K562 (cell line): ENCODE results near the gene KLF4. TPM values are rescaled to one million over a fixed set of nuclear protein-coding genes. Genes with fewer than 3 reads are reported as not detected.

Experiments used
- ATAC-seq: fragments of 200-7000 bp; cut with Tn5 transposase; 3 replicates; pipeline ENCODE4 v1.9.1; 2020; ENCODE audit warnings: moderate library complexity
- BruUV-seq: library from RNA; stranded (reverse); fragments of 400-500 nt; replicated peaks from 2 replicates; lab custom pipeline; 2021; lab: Mats Ljungman, UMichigan
- CTCF ChIA-PET: fragments of 300-600 bp; formaldehyde crosslinking; extraction: SDS; loops from one replicate; lab custom pipeline; 2021; ENCODE audit warnings: low intra/inter-chr PET ratio; lab: Yijun Ruan, JAX
- POLR2A ChIA-PET: fragments of 300-600, 350-650 bp; sonication (Branson Sonifier 250); formaldehyde crosslinking; extraction: SDS; loops from one replicate; lab custom pipeline; 2021; ENCODE audit warnings: antibody characterized with exemption, inconsistent platforms; lab: Yijun Ruan, JAX
- DNase-seq, 4 experiments: peaks; one replicate each; pipeline versions ENCODE4 v3.0.0 to v3.0.0-alpha.2; 2011 to 2018; ENCODE audit warnings: low spot score in 3 of 4, mixed read lengths in 3 of 4; ENCODE audit errors: extremely low read depth in 1 of 4
- FAIRE-seq: peaks from 2 replicates; lab custom pipeline; 2011; peaks lifted over from hg19 to GRCh38; lab: Jason Lieb, UNC
- H2AFZ ChIP-seq: 2 replicates; pipeline ENCODE4 v1.6.0; 2011; ENCODE audit warnings: low read depth, low read length, control low read depth, inconsistent platforms
- H3K27ac ChIP-seq: fragments of 200-600 bp; 3 replicates; pipeline ENCODE4 v1.8.0; 2011; ENCODE audit warnings: low read depth, mild to moderate bottlenecking, control low read depth, inconsistent platforms, low read length, moderate library complexity, mixed read lengths; ENCODE audit errors: extremely low read depth
- H3K27me3 ChIP-seq, 2 experiments: fragments of 300-600 bp in 1 of 2; 2 replicates in 1 of 2; 3 replicates in 1 of 2; pipeline versions ENCODE4 v1.6.0 to v1.8.0; 2011; ENCODE audit warnings: inconsistent platforms in 2 of 2, low read length in 2 of 2, mild to moderate bottlenecking in 1 of 2, mixed read lengths in 1 of 2, moderate library complexity in 1 of 2; ENCODE audit not compliant: control insufficient read depth in 2 of 2, insufficient read depth in 2 of 2
- H3K36me3 ChIP-seq: fragments of 300-600 bp; 3 replicates; pipeline ENCODE4 v1.8.0; 2011; ENCODE audit warnings: mild to moderate bottlenecking, low read length, inconsistent platforms; ENCODE audit not compliant: control insufficient read depth, insufficient read depth
- H3K4me1 ChIP-seq, 2 experiments: fragments of 200-600 bp in 1 of 2; replicated peaks in 1 of 2; 2 replicates in 1 of 2; 3 replicates in 1 of 2; pipeline versions ENCODE4 v1.5.1 to v1.8.0; 2011; ENCODE audit warnings: inconsistent platforms in 2 of 2, low read length in 2 of 2, mild to moderate bottlenecking in 1 of 2, mixed read lengths in 1 of 2, moderate library complexity in 1 of 2; ENCODE audit not compliant: control insufficient read depth in 2 of 2, insufficient read depth in 2 of 2
- H3K4me2 ChIP-seq: 2 replicates; pipeline ENCODE4 v1.6.1; 2011; ENCODE audit warnings: low read length, control low read depth, inconsistent platforms, mixed read lengths; ENCODE audit not compliant: insufficient read depth
- H3K4me3 ChIP-seq: fragments of 200-600 bp; sonication (generic), shearing (Covaris generic); 2 replicates; pipeline ENCODE4 v1.5.1; 2016; ENCODE audit warnings: control low read depth, inconsistent platforms
- H3K79me2 ChIP-seq: fragments of 200-600 bp; 3 replicates; pipeline ENCODE4 v1.8.0; 2011; ENCODE audit warnings: low read length, inconsistent platforms; ENCODE audit not compliant: control insufficient read depth, insufficient read depth
- H3K9ac ChIP-seq, 2 experiments: 2 replicates each; pipeline versions ENCODE4 v1.6.0 to v1.6.1; 2011; ENCODE audit warnings: low read depth in 2 of 2, low read length in 2 of 2, control low read depth in 1 of 2, inconsistent platforms in 1 of 2, mild to moderate bottlenecking in 1 of 2, mixed read lengths in 1 of 2; ENCODE audit not compliant: insufficient read depth in 1 of 2
- H3K9me1 ChIP-seq: one replicate; pipeline ENCODE4 v1.6.0; 2011; ENCODE audit warnings: inconsistent platforms, mild to moderate bottlenecking, low read length, moderate library complexity; ENCODE audit not compliant: control insufficient read depth, insufficient read depth
- H3K9me3 ChIP-seq: replicated peaks from 2 replicates; pipeline ENCODE4 v1.5.1; 2011; ENCODE audit warnings: low read depth, low read length, inconsistent platforms; ENCODE audit not compliant: control insufficient read depth, insufficient read depth
- H4K20me1 ChIP-seq: replicated peaks from 2 replicates; pipeline ENCODE4 v1.6.1; 2011; ENCODE audit warnings: low read length, inconsistent platforms, mixed read lengths; ENCODE audit not compliant: control insufficient read depth, insufficient read depth
- EP400 ChIP-seq: fragments of 450-650 bp; IDR thresholded peaks from 2 replicates; pipeline ENCODE4 v1.6.1; 2017; ENCODE audit warnings: antibody characterized with exemption, mild to moderate bottlenecking, moderate library complexity
- HMGN3 ChIP-seq: IDR thresholded peaks from 2 replicates; pipeline ENCODE4 v1.6.1; 2011; ENCODE audit warnings: borderline replicate concordance, low read depth, mild to moderate bottlenecking, mixed read lengths, low read length; ENCODE audit not compliant: insufficient read length; ENCODE audit errors: extremely low read depth
- HNRNPL ChIP-seq: fragments of 200-400 bp; formaldehyde crosslinking; IDR thresholded peaks from 2 replicates; pipeline ENCODE4 v1.6.1; 2017; ENCODE audit warnings: low read depth, mild to moderate bottlenecking, low read length
- PCBP1 ChIP-seq: fragments of 200-400 bp; formaldehyde crosslinking; IDR thresholded peaks from 2 replicates; pipeline ENCODE4 v1.6.1; 2018; ENCODE audit warnings: mild to moderate bottlenecking, low read depth, low read length; ENCODE audit not compliant: poor library complexity, severe bottlenecking
- RAD51 ChIP-seq: fragments of 450-650 bp; IDR thresholded peaks from 2 replicates; pipeline ENCODE4 v1.7.1; 2016; ENCODE audit warnings: low read depth, mild to moderate bottlenecking, borderline replicate concordance
- RHOXF2B ChIP-seq: fragments of 250-450 bp; sonication (Bioruptor Pico); conservative IDR thresholded peaks from 2 replicates; pipeline ENCODE4 v1.5.1; 2021
- SETDB1 ChIP-seq: IDR thresholded peaks from one replicate; pipeline ENCODE4 v1.6.1; 2012; ENCODE audit warnings: low read length, control low read depth, inconsistent platforms
- TSC22D4 ChIP-seq: fragments of 450-650 bp; IDR thresholded peaks from 2 replicates; pipeline ENCODE4 v1.6.1; 2016; ENCODE audit warnings: missing genetic modification characterization, missing biosample characterization, control low read depth
- U2AF1 ChIP-seq: fragments of 200-400 bp; formaldehyde crosslinking; optimal IDR thresholded peaks from 2 replicates; pipeline ENCODE3; 2017; ENCODE audit warnings: mild to moderate bottlenecking, low read depth, low read length, moderate library complexity
- ZBTB17 ChIP-seq: fragments of 450-650 bp; formaldehyde crosslinking; IDR thresholded peaks from 2 replicates; pipeline ENCODE4 v1.4.0; 2020; ENCODE audit warnings: mild to moderate bottlenecking
- ZNF175 ChIP-seq: fragments of 200-800 bp; sonication (Bioruptor generic); IDR thresholded peaks from 2 replicates; pipeline ENCODE4 v1.6.1; 2016; ENCODE audit warnings: low read depth, mild to moderate bottlenecking, missing genetic modification characterization, missing compliant biosample characterization
- WGBS: fragments of 100-300 bp; shearing (Covaris generic); methylation state at CpG from one replicate; pipeline ENCODE4 v1.1.6; 2016; ENCODE audit warnings: low coverage, mixed read lengths; ENCODE audit not compliant: insufficient coverage; ENCODE audit errors: missing lambda C conversion rate; 5-methylcytosine and 5-hydroxymethylcytosine counted together
- in situ Hi-C: fragments of 300-500 bp; cut with MboI; formaldehyde crosslinking; loops from 4 replicates; pipeline ENCODE4 v1.15.0; 2018; ENCODE audit warnings: inconsistent platforms, mixed read lengths
- intact Hi-C: fragments of 100-400 bp; cut with micrococcal nuclease; formaldehyde crosslinking; loops from 2 replicates; pipeline ENCODE4 v1.14.2; 2022
- polyA plus RNA-seq, 8 experiments: library from polyadenylated mRNA; depleted of rRNA in 4 of 8; stranded (reverse) in 5 of 8; unstranded in 3 of 8; fragments of >200 nt; fragmentation: Nextera tagmentation in 2 of 8; fragmentation: Illumina TruSeq in 1 of 8; extraction: Ambion mirVana in 2 of 8; extraction: Trizol in 1 of 8; gene quantifications; 2 replicates each; pipeline versions ENCODE4 v1.2.1 to v1.2.3, GENCODE V29; 2011 to 2014; ENCODE audit warnings: inconsistent platforms in 1 of 8, missing spikeins in 1 of 8
- total RNA-seq, 7 experiments: library from RNA; depleted of rRNA in 6 of 7; stranded (reverse); fragments of >200 nt in 6 of 7; fragmentation: Illumina TruSeq in 2 of 7; extraction: Trizol in 2 of 7; gene quantifications; 2 replicates each; pipeline versions ENCODE4 v1.2.1 to v1.2.3, GENCODE V29; 2011 to 2021; ENCODE audit warnings: low replicate concordance in 1 of 7
- TF ChIP-seq, protein P1 (sequence below): fragments of 250-450 bp; sonication (Bioruptor Pico); IDR thresholded peaks from 2 replicates; pipeline ENCODE4 v1.8.0; 2021; ENCODE audit warnings: borderline replicate concordance, mild to moderate bottlenecking, moderate library complexity; ENCODE audit not compliant: poor library complexity, severe bottlenecking
- TF ChIP-seq, protein P2 (sequence below), 2 experiments: fragments of 450-650 bp in 1 of 2; sonication (generic) in 1 of 2; formaldehyde crosslinking in 1 of 2; IDR thresholded peaks; 2 replicates each; pipeline versions ENCODE4 v1.7.1 to v1.9.0; 2016 to 2022; ENCODE audit warnings: inconsistent platforms in 1 of 2, mild to moderate bottlenecking in 1 of 2, missing genetic modification reagents in 1 of 2

Gene KLF4
- total and polyA plus RNA-seq, 9 of the 15 experiments (the other 6 are each of a cell fraction or from before 2014, with no cell fraction given): 0.04 to 0.95 (median 0.22) TPM

DNA sequence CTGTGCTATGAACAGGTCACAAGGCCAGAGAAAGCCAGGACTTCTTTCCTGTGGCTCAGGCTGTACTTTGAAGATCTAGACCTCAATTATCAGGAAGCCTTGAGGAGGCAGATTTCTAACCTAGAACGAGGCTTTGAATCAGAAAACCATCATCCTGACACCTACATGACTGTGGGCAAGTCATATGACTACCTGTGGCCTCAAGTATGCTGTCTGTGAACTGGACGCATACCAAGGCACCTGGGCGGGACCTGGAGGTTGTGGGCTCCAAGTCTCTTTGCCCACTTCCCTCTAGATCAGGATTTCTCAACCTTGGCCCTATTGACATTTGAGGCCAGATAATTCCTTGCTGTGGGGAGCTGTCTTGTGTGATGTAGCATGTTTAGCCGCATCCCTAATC lies 42.5 kb downstream of the KLF4 start:
- Histone ChIP-seq H2AFZ (no peak overlapping the region), H3K36me3 (no peaks in the 10 kb centered on the region), H3K9me3 (no peaks in the 10 kb centered on the region), H3K4me3 (no peak overlapping the region), H3K4me1 (no peaks in the 10 kb centered on the region), H3K9me1 (no peaks in the 10 kb centered on the region), H4K20me1 (no peaks in the 10 kb centered on the region; the same call in 1 of the 2 replicates), H3K9ac (no peak overlapping the region), H3K4me2 (no peak overlapping the region), H3K27ac (no peak overlapping the region), H3K27me3 (peaks cover 3 to 23% of the 10 kb centered on the region in 2 experiments; a peak in 4 of 5 replicates), H3K79me2 (no peaks in the 10 kb centered on the region)
- in situ Hi-C loops: no loop called here
- ChIA-PET POLR2A (no interaction called here), CTCF (no interaction called here)
- BruUV-seq: no TSS peak
- 0% methylated on average over 4 of the region's 4 CpGs for WGBS
- DNase-seq (no peak), FAIRE-seq (no peak), ATAC-seq (no peak)
- intact Hi-C loops: no loop called here
- no peak for TF ChIP-seq HNRNPL
- no peak for TF ChIP-seq ZNF175 (CRISPR knock-in tag)
- TF ChIP-seq U2AF1: no peak
- no peak for TF ChIP-seq ZBTB17 (CRISPR knock-in tag)
- TF ChIP-seq, protein P1, sequence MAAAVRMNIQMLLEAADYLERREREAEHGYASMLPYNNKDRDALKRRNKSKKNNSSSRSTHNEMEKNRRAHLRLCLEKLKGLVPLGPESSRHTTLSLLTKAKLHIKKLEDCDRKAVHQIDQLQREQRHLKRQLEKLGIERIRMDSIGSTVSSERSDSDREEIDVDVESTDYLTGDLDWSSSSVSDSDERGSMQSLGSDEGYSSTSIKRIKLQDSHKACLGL (CRISPR knock-in tag): no peak
- TF ChIP-seq PCBP1: no peak
- no peak for TF ChIP-seq RHOXF2B (CRISPR knock-in tag)
- no peak for TF ChIP-seq TSC22D4 (tag)
- TF ChIP-seq EP400: no peak
- TF ChIP-seq, protein P2, sequence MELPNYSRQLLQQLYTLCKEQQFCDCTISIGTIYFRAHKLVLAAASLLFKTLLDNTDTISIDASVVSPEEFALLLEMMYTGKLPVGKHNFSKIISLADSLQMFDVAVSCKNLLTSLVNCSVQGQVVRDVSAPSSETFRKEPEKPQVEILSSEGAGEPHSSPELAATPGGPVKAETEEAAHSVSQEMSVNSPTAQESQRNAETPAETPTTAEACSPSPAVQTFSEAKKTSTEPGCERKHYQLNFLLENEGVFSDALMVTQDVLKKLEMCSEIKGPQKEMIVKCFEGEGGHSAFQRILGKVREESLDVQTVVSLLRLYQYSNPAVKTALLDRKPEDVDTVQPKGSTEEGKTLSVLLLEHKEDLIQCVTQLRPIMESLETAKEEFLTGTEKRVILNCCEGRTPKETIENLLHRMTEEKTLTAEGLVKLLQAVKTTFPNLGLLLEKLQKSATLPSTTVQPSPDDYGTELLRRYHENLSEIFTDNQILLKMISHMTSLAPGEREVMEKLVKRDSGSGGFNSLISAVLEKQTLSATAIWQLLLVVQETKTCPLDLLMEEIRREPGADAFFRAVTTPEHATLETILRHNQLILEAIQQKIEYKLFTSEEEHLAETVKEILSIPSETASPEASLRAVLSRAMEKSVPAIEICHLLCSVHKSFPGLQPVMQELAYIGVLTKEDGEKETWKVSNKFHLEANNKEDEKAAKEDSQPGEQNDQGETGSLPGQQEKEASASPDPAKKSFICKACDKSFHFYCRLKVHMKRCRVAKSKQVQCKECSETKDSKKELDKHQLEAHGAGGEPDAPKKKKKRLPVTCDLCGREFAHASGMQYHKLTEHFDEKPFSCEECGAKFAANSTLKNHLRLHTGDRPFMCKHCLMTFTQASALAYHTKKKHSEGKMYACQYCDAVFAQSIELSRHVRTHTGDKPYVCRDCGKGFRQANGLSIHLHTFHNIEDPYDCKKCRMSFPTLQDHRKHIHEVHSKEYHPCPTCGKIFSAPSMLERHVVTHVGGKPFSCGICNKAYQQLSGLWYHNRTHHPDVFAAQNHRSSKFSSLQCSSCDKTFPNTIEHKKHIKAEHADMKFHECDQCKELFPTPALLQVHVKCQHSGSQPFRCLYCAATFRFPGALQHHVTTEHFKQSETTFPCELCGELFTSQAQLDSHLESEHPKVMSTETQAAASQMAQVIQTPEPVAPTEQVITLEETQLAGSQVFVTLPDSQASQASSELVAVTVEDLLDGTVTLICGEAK (IDR thresholded peaks at IDR 0.05): no peak
- TF ChIP-seq, protein P2 (CRISPR knock-in tag; IDR thresholded peaks at IDR 0.05): no peak
- no peak for TF ChIP-seq HMGN3
- TF ChIP-seq RAD51: no peak
- TF ChIP-seq SETDB1: no peak
